Mammary epithelial cell (primary cell): ENCODE results near the gene IGSF8.

Experiments used
- CTCF ChIP-seq, 2 donors: IDR thresholded peaks in 1 of 2; conservative IDR thresholded peaks in 1 of 2; 2 replicates each; pipeline ENCODE4 v1.5.1; 2011 to 2012; ENCODE audit warnings: inconsistent platforms in 2 of 2, low read length in 2 of 2, mild to moderate bottlenecking in 2 of 2, control low read depth in 1 of 2, low read depth in 1 of 2; ENCODE audit not compliant: insufficient read depth in 1 of 2; ENCODE audit errors: extremely low read depth in 1 of 2
- EZH2 ChIP-seq: IDR thresholded peaks from 2 replicates; pipeline ENCODE4 v1.6.1; 2012; ENCODE audit warnings: low read length, inconsistent platforms, borderline replicate concordance

- TF ChIP-seq CTCF (conservative IDR thresholded peaks at IDR 0.05 in 1 of 2, IDR thresholded peaks at IDR 0.05 in 1 of 2; ENCODE audit: extremely low read depth in 1 of 2, insufficient read depth in 1 of 2, low read depth in 1 of 2, low read length in 2 of 2) (no peak), EZH2 (no peak)
These were observed 35.8 kb upstream of the IGSF8 start for GRCh38 chr1:160133990-160134770.
